ENCODE data around the gene TLR1.

DNA sequence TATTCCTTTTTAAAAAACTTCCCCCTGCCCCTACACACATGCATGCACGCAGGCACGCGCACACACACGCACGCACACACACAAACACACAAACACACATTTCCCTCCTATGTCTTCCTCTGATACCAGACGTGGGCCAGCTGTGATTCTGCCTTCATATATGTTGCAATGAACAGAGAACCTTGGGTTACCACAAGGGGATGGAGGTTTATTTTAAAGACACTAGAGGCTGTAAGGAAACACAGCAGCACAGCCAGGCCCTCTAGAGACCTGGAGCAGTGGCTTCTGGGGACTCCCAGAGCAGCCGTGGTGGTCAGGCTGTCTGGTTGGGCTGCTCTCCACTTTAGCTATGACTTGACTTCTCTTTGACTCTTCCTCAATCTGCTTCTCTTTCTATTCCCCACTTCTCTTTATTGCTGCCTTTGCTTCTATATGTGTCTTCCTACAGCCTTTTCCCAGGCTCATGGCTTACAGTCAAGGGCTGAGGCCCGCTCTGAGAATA lies 18.6 kb downstream of the TLR1 start:
- TF ChIP-seq, protein P1, sequence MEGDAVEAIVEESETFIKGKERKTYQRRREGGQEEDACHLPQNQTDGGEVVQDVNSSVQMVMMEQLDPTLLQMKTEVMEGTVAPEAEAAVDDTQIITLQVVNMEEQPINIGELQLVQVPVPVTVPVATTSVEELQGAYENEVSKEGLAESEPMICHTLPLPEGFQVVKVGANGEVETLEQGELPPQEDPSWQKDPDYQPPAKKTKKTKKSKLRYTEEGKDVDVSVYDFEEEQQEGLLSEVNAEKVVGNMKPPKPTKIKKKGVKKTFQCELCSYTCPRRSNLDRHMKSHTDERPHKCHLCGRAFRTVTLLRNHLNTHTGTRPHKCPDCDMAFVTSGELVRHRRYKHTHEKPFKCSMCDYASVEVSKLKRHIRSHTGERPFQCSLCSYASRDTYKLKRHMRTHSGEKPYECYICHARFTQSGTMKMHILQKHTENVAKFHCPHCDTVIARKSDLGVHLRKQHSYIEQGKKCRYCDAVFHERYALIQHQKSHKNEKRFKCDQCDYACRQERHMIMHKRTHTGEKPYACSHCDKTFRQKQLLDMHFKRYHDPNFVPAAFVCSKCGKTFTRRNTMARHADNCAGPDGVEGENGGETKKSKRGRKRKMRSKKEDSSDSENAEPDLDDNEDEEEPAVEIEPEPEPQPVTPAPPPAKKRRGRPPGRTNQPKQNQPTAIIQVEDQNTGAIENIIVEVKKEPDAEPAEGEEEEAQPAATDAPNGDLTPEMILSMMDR (IDR thresholded peaks at IDR 0.05; ENCODE audit: low read length), result no peak
- TF ChIP-seq EZH2phosphoT487 (IDR thresholded peaks at IDR 0.05; ENCODE audit: low read length), result no peak
